SK-N-DZ (cell line): Measurements from ENCODE around the gene TSPAN9.

ENCODE experiments used
- DNase-seq: peaks from one replicate; pipeline ENCODE4 v3.0.0-alpha.2; 2015; ENCODE audit warnings: low spot score

TSPAN9 gene

GRCh38 chr12:3161861-3162260, 84.7 kb downstream of the TSPAN9 start:
- no peak for DNase-seq

GRCh38 chr12:3164454-3165077, 87.4 kb downstream of the TSPAN9 start:
- no peak for DNase-seq

GRCh38 chr12:3165078-3165980, 88.2 kb downstream of the TSPAN9 start:
- no peak for DNase-seq

- DNase-seq = no peak
Observed at GRCh38 chr12:3167636-3168035, 90.5 kb downstream of the TSPAN9 start.

- DNase-seq = no peak
Observed at GRCh38 chr12:3168223-3169221, 91.3 kb downstream of the TSPAN9 start.

- peak; percentile 49 for DNase-seq
Observed at GRCh38 chr12:3170423-3171194, 93.4 kb downstream of the TSPAN9 start.

- DNase-seq = no peak
Observed at GRCh38 chr12:3171195-3171591, 94.0 kb downstream of the TSPAN9 start.

- peak; percentile 56 for DNase-seq
Observed at GRCh38 chr12:3172124-3173007, 95.2 kb downstream of the TSPAN9 start.

- no peak for DNase-seq
Observed at GRCh38 chr12:3173008-3173553, 95.9 kb downstream of the TSPAN9 start.

- DNase-seq = no peak
Observed at GRCh38 chr12:3173912-3174311, 96.7 kb downstream of the TSPAN9 start.

- DNase-seq = no peak
Observed at GRCh38 chr12:3175238-3175637, 98.1 kb downstream of the TSPAN9 start.

GRCh38 chr12:3176754-3177153, 99.6 kb downstream of the TSPAN9 start:
- no peak for DNase-seq

GRCh38 chr12:3177778-3178425, 100.7 kb downstream of the TSPAN9 start:
- no peak for DNase-seq

- no peak for DNase-seq
Observed at GRCh38 chr12:3178671-3179313, 101.6 kb downstream of the TSPAN9 start.

- DNase-seq = no peak
Observed at GRCh38 chr12:3179731-3180130, 102.6 kb downstream of the TSPAN9 start.

- DNase-seq = no peak
Observed at GRCh38 chr12:3182426-3182825, 105.2 kb downstream of the TSPAN9 start.

- no peak for DNase-seq
Observed at GRCh38 chr12:3184485-3184884, 107.3 kb downstream of the TSPAN9 start.

GRCh38 chr12:3185260-3185870, 108.2 kb downstream of the TSPAN9 start:
- DNase-seq = no peak
